H9 (cell line): Measurements from ENCODE around the gene DESI2. TPM values are rescaled to one million over a fixed set of nuclear protein-coding genes. Genes with fewer than 3 reads are reported as not detected.

Experiments used
- DNase-seq: peaks from one replicate; pipeline ENCODE4 v3.0.0-alpha.2; 2017
- H2AFZ ChIP-seq: one replicate; pipeline ENCODE4 v1.6.1; 2013; ENCODE audit warnings: mild to moderate bottlenecking, low read length, control low read depth, moderate library complexity
- H2AK5ac ChIP-seq: 2 replicates; pipeline ENCODE4 v1.6.1; 2013; ENCODE audit warnings: low read length, control low read depth, mixed read lengths; ENCODE audit not compliant: insufficient read length
- H2BK120ac ChIP-seq: one replicate; pipeline ENCODE4 v1.6.1; 2013; ENCODE audit warnings: low read depth, mild to moderate bottlenecking, low read length, control low read depth, inconsistent platforms; ENCODE audit not compliant: poor library complexity, severe bottlenecking
- H2BK12ac ChIP-seq: 2 replicates; pipeline ENCODE4 v1.6.1; 2013; ENCODE audit warnings: low read length, control low read depth, mixed read lengths, low read depth; ENCODE audit not compliant: insufficient read length
- H2BK15ac ChIP-seq: 2 replicates; pipeline ENCODE4 v1.6.1; 2013; ENCODE audit warnings: low read depth, low read length, control low read depth
- H2BK20ac ChIP-seq: one replicate; pipeline ENCODE4 v1.6.1; 2013; ENCODE audit warnings: low read depth, mild to moderate bottlenecking, low read length, control low read depth, inconsistent platforms; ENCODE audit not compliant: poor library complexity, severe bottlenecking
- H2BK5ac ChIP-seq: 2 replicates; pipeline ENCODE4 v1.6.1; 2013; ENCODE audit warnings: low read length, control low read depth, mixed read lengths; ENCODE audit not compliant: insufficient read length
- H3K14ac ChIP-seq: 2 replicates; pipeline ENCODE4 v1.6.1; 2013; ENCODE audit warnings: low read length, control low read depth; ENCODE audit not compliant: insufficient read depth
- H3K18ac ChIP-seq: 2 replicates; pipeline ENCODE4 v1.6.1; 2013; ENCODE audit warnings: low read depth, mild to moderate bottlenecking, mixed read lengths, low read length, control low read depth; ENCODE audit not compliant: insufficient read length
- H3K23ac ChIP-seq: 2 replicates; pipeline ENCODE4 v1.6.1; 2013; ENCODE audit warnings: low read length, control low read depth, mixed read lengths, low read depth; ENCODE audit not compliant: insufficient read length
- H3K23me2 ChIP-seq: 2 replicates; pipeline ENCODE4 v1.6.1; 2013; ENCODE audit warnings: low read depth, mild to moderate bottlenecking, mixed read lengths, low read length, control low read depth; ENCODE audit not compliant: insufficient read length, poor library complexity, severe bottlenecking
- H3K27ac ChIP-seq: 2 replicates; pipeline ENCODE4 v1.5.1; 2013; ENCODE audit warnings: low read length, control low read depth, mixed read lengths, low read depth; ENCODE audit not compliant: insufficient read length
- H3K27me3 ChIP-seq: 2 replicates; pipeline ENCODE4 v1.6.1; 2013; ENCODE audit warnings: low read length, control low read depth, inconsistent platforms; ENCODE audit not compliant: insufficient read depth
- H3K4ac ChIP-seq: 2 replicates; pipeline ENCODE4 v1.6.1; 2013; ENCODE audit warnings: low read depth, mild to moderate bottlenecking, control low read depth, inconsistent platforms, low read length, moderate library complexity
- H3K4me1 ChIP-seq: 2 replicates; pipeline ENCODE4 v1.6.1; 2013; ENCODE audit warnings: low read length, control low read depth, inconsistent platforms; ENCODE audit not compliant: insufficient read depth
- H3K4me2 ChIP-seq: 2 replicates; pipeline ENCODE4 v1.6.1; 2013; ENCODE audit warnings: low read length, control low read depth, mixed read lengths; ENCODE audit not compliant: insufficient read length, insufficient read depth
- H3K56ac ChIP-seq: 2 replicates; pipeline ENCODE4 v1.6.1; 2013; ENCODE audit warnings: low read depth, mild to moderate bottlenecking, mixed read lengths, low read length, control low read depth; ENCODE audit not compliant: insufficient read length
- H3K79me1 ChIP-seq: 2 replicates; pipeline ENCODE4 v1.6.1; 2013; ENCODE audit warnings: low read depth, mild to moderate bottlenecking, moderate library complexity, low read length, control low read depth, inconsistent platforms; ENCODE audit not compliant: insufficient read depth, poor library complexity, severe bottlenecking
- H3K79me2 ChIP-seq: 2 replicates; pipeline ENCODE4 v1.6.1; 2013; ENCODE audit warnings: low read length, control low read depth, inconsistent platforms; ENCODE audit not compliant: insufficient read depth
- H3K9ac ChIP-seq: 2 replicates; pipeline ENCODE4 v1.6.1; 2013; ENCODE audit warnings: low read length, control low read depth, mixed read lengths; ENCODE audit not compliant: insufficient read length; ENCODE audit errors: extremely low read depth
- H3K9me3 ChIP-seq: one replicate; pipeline ENCODE4 v1.6.1; 2013; ENCODE audit warnings: low read depth, low read length, inconsistent platforms; ENCODE audit not compliant: control insufficient read depth
- H3T11ph ChIP-seq: one replicate; pipeline ENCODE4 v1.6.1; 2013; ENCODE audit warnings: mild to moderate bottlenecking, low read length, control low read depth, inconsistent platforms
- H4K20me1 ChIP-seq: one replicate; pipeline ENCODE4 v1.6.1; 2013; ENCODE audit not compliant: control insufficient read depth, insufficient read length, insufficient read depth
- H4K5ac ChIP-seq: 2 replicates; pipeline ENCODE4 v1.6.1; 2013; ENCODE audit warnings: low read depth, mild to moderate bottlenecking, mixed read lengths, low read length, control low read depth; ENCODE audit not compliant: insufficient read length
- H4K8ac ChIP-seq: replicated peaks from 2 replicates; pipeline ENCODE4 v1.6.1; 2013; ENCODE audit warnings: low read length, control low read depth, mixed read lengths, low read depth; ENCODE audit not compliant: insufficient read length
- H4K91ac ChIP-seq: 2 replicates; pipeline ENCODE4 v1.6.1; 2013; ENCODE audit warnings: low read depth, mild to moderate bottlenecking, moderate library complexity, mixed read lengths, low read length, control low read depth; ENCODE audit not compliant: insufficient read length
- H3K27ac Mint-ChIP-seq, 3 experiments: 2 replicates in 2 of 3; 3 replicates in 1 of 3; pipeline ENCODE4 v1.8.0; 2020 to 2021; ENCODE audit warnings: mixed read lengths in 3 of 3, mild to moderate bottlenecking in 1 of 3, moderate library complexity in 1 of 3
- H3K27me3 Mint-ChIP-seq: 2 replicates; pipeline ENCODE4 v1.8.0; 2021; ENCODE audit warnings: low read depth, mild to moderate bottlenecking, moderate library complexity, mixed read lengths
- H3K36me3 Mint-ChIP-seq, 3 experiments: 2 replicates in 2 of 3; 3 replicates in 1 of 3; pipeline ENCODE4 v1.8.0; 2020 to 2021; ENCODE audit warnings: low read depth in 3 of 3, mixed read lengths in 3 of 3; ENCODE audit not compliant: insufficient read depth in 1 of 3
- H3K4me1 Mint-ChIP-seq, 2 experiments: 2 replicates each; pipeline ENCODE4 v1.8.0; 2020; ENCODE audit warnings: mixed read lengths in 2 of 2
- H3K4me3 Mint-ChIP-seq, 2 experiments: 2 replicates in 1 of 2; 3 replicates in 1 of 2; pipeline ENCODE4 v1.8.0; 2020 to 2021; ENCODE audit warnings: mild to moderate bottlenecking in 2 of 2, mixed read lengths in 2 of 2, moderate library complexity in 1 of 2
- H3K9me3 Mint-ChIP-seq, 2 experiments: 2 replicates in 1 of 2; 3 replicates in 1 of 2; pipeline ENCODE4 v1.8.0; 2020; ENCODE audit warnings: mild to moderate bottlenecking in 2 of 2, mixed read lengths in 2 of 2, moderate library complexity in 1 of 2
- WGBS: extraction: QIAGEN DNeasy Blood & Tissue Kit; methylation state at CpG from one replicate; pipeline ENCODE4 v1.1.7; 2013; ENCODE audit warnings: missing lambda C conversion rate, low lambda C conversion rate, mixed read lengths; ENCODE audit not compliant: insufficient read length; ENCODE audit errors: extremely low coverage; 5-methylcytosine and 5-hydroxymethylcytosine counted together
- total RNA-seq: library from RNA; stranded (reverse); gene quantifications from 2 replicates; pipeline ENCODE4 v1.2.1, GENCODE V29; 2021
- TF ChIP-seq, protein P1 (sequence below): fragments of 200-600 bp; sonication (generic); conservative IDR thresholded peaks from 3 replicates; pipeline ENCODE4 v1.8.0; 2021; ENCODE audit warnings: antibody characterized with exemption, mild to moderate bottlenecking

Gene DESI2
- total RNA-seq, 1 experiment from 2014 or later = 89.9 TPM

DNA sequence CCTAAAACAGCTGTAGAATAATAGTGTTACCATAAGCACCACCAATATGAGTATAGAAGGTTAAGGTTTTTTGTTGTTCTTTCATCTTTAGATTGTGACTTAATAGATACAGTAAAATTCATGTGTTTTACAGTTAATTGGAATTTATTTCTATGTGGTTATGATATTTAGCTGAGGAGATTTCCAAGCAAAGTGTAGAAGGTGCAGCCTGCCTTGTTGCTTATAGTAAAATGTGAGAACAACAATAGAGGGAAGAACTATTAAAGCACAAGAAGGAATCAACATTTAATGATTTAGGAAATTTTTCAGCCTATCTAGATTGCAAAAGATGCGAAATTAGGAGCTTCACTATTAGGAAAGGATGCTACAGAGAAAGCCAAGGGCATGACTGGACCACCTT, 47.9 kb downstream of the DESI2 start:
- no peak for DNase-seq
- Histone ChIP-seq H3K4ac (no peak overlapping the region), H3K4me2 (no peak overlapping the region), H4K8ac (no peak overlapping the region), H2BK120ac (no peak overlapping the region), H3K9me3 (no peaks in the 10 kb centered on the region), H2BK20ac (no peak overlapping the region), H3K27me3 (no peaks in the 10 kb centered on the region), H2BK5ac (no peak overlapping the region), H3T11ph (no peak overlapping the region), H3K18ac (no peak overlapping the region), H4K91ac (no peak overlapping the region), H3K27ac (no peak overlapping the region), H3K56ac (no peak overlapping the region), H3K79me1 (no peaks in the 10 kb centered on the region), H3K14ac (no peak overlapping the region), H3K4me1 (no peaks in the 10 kb centered on the region), H2AFZ (no peak overlapping the region), H3K23ac (no peak overlapping the region), H4K20me1 (no peaks in the 10 kb centered on the region), H3K9ac (no peak overlapping the region), H2BK15ac (no peak overlapping the region), H2BK12ac (no peak overlapping the region), H2AK5ac (no peak overlapping the region), H3K79me2 (no peaks in the 10 kb centered on the region), H4K5ac (no peak overlapping the region), H3K23me2 (no peaks in the 10 kb centered on the region)
- Mint-ChIP-seq H3K27ac (no peak overlapping the region), H3K9me3 (peaks cover 0 to 5% of the 10 kb centered on the region in 2 experiments; a peak in 3 of 5 replicates), H3K27me3 (no peaks in the 10 kb centered on the region), H3K36me3 (peaks cover 51 to 79% (median 75%) of the 10 kb centered on the region in 3 experiments), H3K4me3 (no peak overlapping the region), H3K4me1 (no peaks in the 10 kb centered on the region)
- WGBS = no CpG with 5 or more reads among the region's 1 CpG
- TF ChIP-seq, protein P1, sequence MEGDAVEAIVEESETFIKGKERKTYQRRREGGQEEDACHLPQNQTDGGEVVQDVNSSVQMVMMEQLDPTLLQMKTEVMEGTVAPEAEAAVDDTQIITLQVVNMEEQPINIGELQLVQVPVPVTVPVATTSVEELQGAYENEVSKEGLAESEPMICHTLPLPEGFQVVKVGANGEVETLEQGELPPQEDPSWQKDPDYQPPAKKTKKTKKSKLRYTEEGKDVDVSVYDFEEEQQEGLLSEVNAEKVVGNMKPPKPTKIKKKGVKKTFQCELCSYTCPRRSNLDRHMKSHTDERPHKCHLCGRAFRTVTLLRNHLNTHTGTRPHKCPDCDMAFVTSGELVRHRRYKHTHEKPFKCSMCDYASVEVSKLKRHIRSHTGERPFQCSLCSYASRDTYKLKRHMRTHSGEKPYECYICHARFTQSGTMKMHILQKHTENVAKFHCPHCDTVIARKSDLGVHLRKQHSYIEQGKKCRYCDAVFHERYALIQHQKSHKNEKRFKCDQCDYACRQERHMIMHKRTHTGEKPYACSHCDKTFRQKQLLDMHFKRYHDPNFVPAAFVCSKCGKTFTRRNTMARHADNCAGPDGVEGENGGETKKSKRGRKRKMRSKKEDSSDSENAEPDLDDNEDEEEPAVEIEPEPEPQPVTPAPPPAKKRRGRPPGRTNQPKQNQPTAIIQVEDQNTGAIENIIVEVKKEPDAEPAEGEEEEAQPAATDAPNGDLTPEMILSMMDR = no peak
